C4-2B (cell line): Measurements from ENCODE around the gene TOM1L2.

Source experiments
- ZFX ChIP-seq: fragments of 450-650 bp; IDR thresholded peaks from 2 replicates; pipeline ENCODE4 v1.6.1; 2017
- TF ChIP-seq, protein P1 (sequence below): fragments of 450-650 bp; conservative IDR thresholded peaks from 2 replicates; pipeline ENCODE4 v1.5.1; 2017; ENCODE audit warnings: mild to moderate bottlenecking

DNA sequence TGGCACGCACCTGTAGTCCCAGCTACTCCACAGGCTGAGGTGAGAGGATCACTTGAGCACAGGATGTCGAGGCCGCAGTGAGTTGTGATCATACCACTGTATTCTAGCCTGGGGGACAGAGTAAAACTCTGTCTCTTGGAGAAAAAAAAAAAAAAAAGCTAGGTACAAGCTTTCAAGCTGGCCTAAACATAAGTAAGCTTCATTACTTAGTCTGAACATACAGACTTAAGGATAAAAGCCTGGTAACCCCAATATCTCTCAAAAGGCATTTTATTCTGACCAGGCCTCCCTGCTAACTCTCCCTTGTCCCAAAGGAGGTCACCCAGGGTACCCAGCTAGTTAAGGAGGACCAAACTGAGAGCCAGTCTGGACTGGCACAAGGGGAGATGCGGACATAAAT lies 46.2 kb downstream of the TOM1L2 start:
- TF ChIP-seq, protein P1, sequence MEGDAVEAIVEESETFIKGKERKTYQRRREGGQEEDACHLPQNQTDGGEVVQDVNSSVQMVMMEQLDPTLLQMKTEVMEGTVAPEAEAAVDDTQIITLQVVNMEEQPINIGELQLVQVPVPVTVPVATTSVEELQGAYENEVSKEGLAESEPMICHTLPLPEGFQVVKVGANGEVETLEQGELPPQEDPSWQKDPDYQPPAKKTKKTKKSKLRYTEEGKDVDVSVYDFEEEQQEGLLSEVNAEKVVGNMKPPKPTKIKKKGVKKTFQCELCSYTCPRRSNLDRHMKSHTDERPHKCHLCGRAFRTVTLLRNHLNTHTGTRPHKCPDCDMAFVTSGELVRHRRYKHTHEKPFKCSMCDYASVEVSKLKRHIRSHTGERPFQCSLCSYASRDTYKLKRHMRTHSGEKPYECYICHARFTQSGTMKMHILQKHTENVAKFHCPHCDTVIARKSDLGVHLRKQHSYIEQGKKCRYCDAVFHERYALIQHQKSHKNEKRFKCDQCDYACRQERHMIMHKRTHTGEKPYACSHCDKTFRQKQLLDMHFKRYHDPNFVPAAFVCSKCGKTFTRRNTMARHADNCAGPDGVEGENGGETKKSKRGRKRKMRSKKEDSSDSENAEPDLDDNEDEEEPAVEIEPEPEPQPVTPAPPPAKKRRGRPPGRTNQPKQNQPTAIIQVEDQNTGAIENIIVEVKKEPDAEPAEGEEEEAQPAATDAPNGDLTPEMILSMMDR: no peak
- no peak for TF ChIP-seq ZFX
